ENCODE measurements around the gene CRYGD. TPM values are rescaled to one million over a fixed set of nuclear protein-coding genes. Genes with fewer than 3 reads are reported as not detected.

CRYGD gene
- total RNA-seq, 1 donor from 2014 or later: not detected

DNA sequence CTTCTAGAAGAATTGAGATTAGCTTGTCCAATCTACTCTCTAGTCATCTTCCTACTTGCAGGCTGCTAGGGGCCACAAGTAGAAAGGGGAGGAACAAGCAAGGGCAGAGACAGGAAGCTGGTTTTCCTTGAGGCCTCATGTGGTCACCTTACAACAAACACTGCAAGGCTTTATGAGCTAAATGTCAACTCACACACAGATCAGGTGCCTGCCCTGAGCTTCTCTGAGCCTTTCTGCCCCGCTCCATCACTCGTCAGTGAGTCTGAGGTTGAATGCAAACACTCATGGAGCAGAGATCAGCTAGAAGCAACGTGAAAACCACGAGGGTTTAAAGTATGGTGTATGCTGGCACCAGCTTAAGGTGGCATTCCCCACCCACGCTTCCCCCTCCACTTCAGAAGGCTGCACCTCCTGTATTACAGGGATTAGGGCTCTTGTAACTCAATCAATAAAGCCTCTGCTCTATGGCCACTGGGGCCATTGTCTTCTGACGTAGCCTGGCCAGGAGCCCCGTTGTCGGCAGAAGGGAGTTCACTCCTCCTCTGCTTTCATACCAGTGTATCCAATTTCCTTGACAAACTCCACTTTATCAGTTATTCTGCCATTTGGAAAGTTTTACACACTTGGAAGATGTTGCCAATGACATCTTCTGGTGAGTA is 10.7 kb upstream of the CRYGD start:
- no peaks in the 10 kb centered on the region for H3K36me3 ChIP-seq (ENCODE audit: control insufficient read depth, insufficient read depth, low read length)
- DNase-seq (ENCODE audit: low read depth): no peak
- no peak overlapping the region for H3K4me3 ChIP-seq (ENCODE audit: low read depth, low read length)
- H3K27me3 ChIP-seq (ENCODE audit: control insufficient read depth, insufficient read depth, low read length): no peaks in the 10 kb centered on the region
- TF ChIP-seq CTCF (IDR thresholded peaks at IDR 0.05; ENCODE audit: insufficient read depth, low read length, poor library complexity, severe bottlenecking): no peak

- no peaks in the 10 kb centered on the region for H3K36me3 ChIP-seq (ENCODE audit: control insufficient read depth, insufficient read depth, low read length)
- no peak overlapping the region for H3K4me3 ChIP-seq (ENCODE audit: low read depth, low read length)
- DNase-seq (ENCODE audit: low read depth): no peak
- H3K27me3 ChIP-seq (ENCODE audit: control insufficient read depth, insufficient read depth, low read length): no peaks in the 10 kb centered on the region
- TF ChIP-seq CTCF (IDR thresholded peaks at IDR 0.05; ENCODE audit: insufficient read depth, low read length, poor library complexity, severe bottlenecking): no peak
Observed at GRCh38 chr2:208130712-208131110, 6.4 kb upstream of the CRYGD start.

- DNase-seq (ENCODE audit: low read depth): no peak
- Histone ChIP-seq H3K4me3 (ENCODE audit: low read depth, low read length) (no peak within 1 kb of the TSS), H3K27me3 (ENCODE audit: control insufficient read depth, insufficient read depth, low read length) (no peaks in the 10 kb centered on the region), H3K36me3 (ENCODE audit: control insufficient read depth, insufficient read depth, low read length) (no peaks in the 10 kb centered on the region)
- TF ChIP-seq CTCF (IDR thresholded peaks at IDR 0.05; ENCODE audit: insufficient read depth, low read length, poor library complexity, severe bottlenecking): no peak
Observed at GRCh38 chr2:208129744-208130711, 5.7 kb upstream of the CRYGD start, which contains the start of gene CRYGC. Gene CRYGC (minus strand): TSS chr2:208129828. CDS start chr2:208129792, 36 bp downstream.

GRCh38 chr2:208128136-208128535 is 3.8 kb upstream of the CRYGD start:
- Histone ChIP-seq H3K4me3 (ENCODE audit: low read depth, low read length) (no peak overlapping the region), H3K27me3 (ENCODE audit: control insufficient read depth, insufficient read depth, low read length) (peaks cover 5% of the 10 kb centered on the region), H3K36me3 (ENCODE audit: control insufficient read depth, insufficient read depth, low read length) (no peaks in the 10 kb centered on the region)
- DNase-seq (ENCODE audit: low read depth): no peak
- no peak for TF ChIP-seq CTCF (IDR thresholded peaks at IDR 0.05; ENCODE audit: insufficient read depth, low read length, poor library complexity, severe bottlenecking)

DNA sequence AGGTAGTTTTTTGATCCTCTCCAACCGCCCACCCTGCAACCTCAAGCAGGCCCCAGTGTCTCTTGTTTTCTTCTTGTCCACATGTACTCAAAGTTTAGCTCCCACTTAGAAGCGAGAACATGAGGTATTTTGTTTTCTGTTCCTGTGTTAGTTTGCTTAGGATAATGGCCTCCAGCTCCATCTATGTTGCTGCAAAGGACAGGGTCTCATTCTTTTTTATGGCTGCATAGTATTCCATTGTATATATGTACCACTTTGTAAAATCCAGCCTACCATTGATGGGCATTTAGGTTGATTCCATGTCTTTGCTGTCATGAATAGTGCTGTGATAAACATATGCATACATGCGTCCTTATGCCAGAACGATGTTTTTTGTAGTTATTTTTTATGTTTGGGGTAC is 2.8 kb upstream of the CRYGD start:
- Histone ChIP-seq H3K27me3 (ENCODE audit: control insufficient read depth, insufficient read depth, low read length) (peaks cover 5% of the 10 kb centered on the region), H3K36me3 (ENCODE audit: control insufficient read depth, insufficient read depth, low read length) (no peaks in the 10 kb centered on the region), H3K4me3 (ENCODE audit: low read depth, low read length) (no peak overlapping the region)
- no peak for DNase-seq (ENCODE audit: low read depth)
- TF ChIP-seq CTCF (IDR thresholded peaks at IDR 0.05; ENCODE audit: insufficient read depth, low read length, poor library complexity, severe bottlenecking): no peak

Measured in kidney epithelial cell (primary cell).